Measurements from ENCODE around the gene MCF2L2.

Gene MCF2L2

GRCh38 chr3:183148056-183148455, 280.4 kb downstream of the MCF2L2 start:
- H3K4me1 ChIP-seq (ENCODE audit: control insufficient read depth, insufficient read depth, low read length), result no peaks in the 10 kb centered on the region
- H3K9me3 ChIP-seq (ENCODE audit: control insufficient read depth, insufficient read depth, low read depth, low read length), result no peaks in the 10 kb centered on the region
- ChIA-PET CTCF (no interaction called here), POLR2A (no interaction called here)
- H3K4me3 ChIP-seq (ENCODE audit: low read depth, low read length), result no peak overlapping the region
- no peaks in the 10 kb centered on the region for H3K36me3 ChIP-seq (ENCODE audit: control insufficient read depth in 2 of 2, insufficient read depth in 1 of 2, low read length in 2 of 2)
- TF ChIP-seq ELK4 (IDR thresholded peaks at IDR 0.05; ENCODE audit: borderline replicate concordance, low read depth, low read length) (no peak), ZBTB44 (tag by site-specific recombination; IDR thresholded peaks at IDR 0.05) (no peak), ZNF621 (tag by site-specific recombination; IDR thresholded peaks at IDR 0.05) (no peak), ZNF354C (tag by site-specific recombination; IDR thresholded peaks at IDR 0.05; ENCODE audit: borderline replicate concordance, low read depth) (no peak), ZNF529 (tag by site-specific recombination; IDR thresholded peaks at IDR 0.05; ENCODE audit: insufficient replicate concordance) (no peak), SALL2 (tag by site-specific recombination; IDR thresholded peaks at IDR 0.05; ENCODE audit: borderline replicate concordance) (no peak), ZNF202 (tag by site-specific recombination; IDR thresholded peaks at IDR 0.05; ENCODE audit: borderline replicate concordance) (no peak), SP7 (tag by site-specific recombination; IDR thresholded peaks at IDR 0.05) (no peak), ZFP37 (tag by site-specific recombination; IDR thresholded peaks at IDR 0.05) (no peak)
- no peak overlapping the region for H3K27ac ChIP-seq (ENCODE audit: extremely low read depth, low read depth, low read length)

- Histone ChIP-seq H3K9me3 (ENCODE audit: control insufficient read depth, insufficient read depth, low read depth, low read length) (no peaks in the 10 kb centered on the region), H3K27ac (ENCODE audit: extremely low read depth, low read depth, low read length) (no peak overlapping the region), H3K4me1 (ENCODE audit: control insufficient read depth, insufficient read depth, low read length) (no peaks in the 10 kb centered on the region), H3K4me3 (ENCODE audit: low read depth, low read length) (no peak overlapping the region), H3K36me3 (ENCODE audit: control insufficient read depth in 2 of 2, insufficient read depth in 1 of 2, low read length in 2 of 2) (no peaks in the 10 kb centered on the region)
- CTCF ChIA-PET, result interaction anchor here (0.6 to 0.7 kb wide), 2 partner anchors 22 to 779 kb away, joined by 3 to 4 read pairs; no protein-coding TSS in a partner anchor
- POLR2A ChIA-PET, result no interaction called here
- TF ChIP-seq REPIN1 (tag by site-specific recombination; IDR thresholded peaks at IDR 0.05; ENCODE audit: low read depth), result no peak
- no peak for TF ChIP-seq ZNF23 (tag by site-specific recombination; IDR thresholded peaks at IDR 0.05; ENCODE audit: borderline replicate concordance)
Observed at GRCh38 chr3:183144363-183144762, 284.1 kb downstream of the MCF2L2 start.

DNA sequence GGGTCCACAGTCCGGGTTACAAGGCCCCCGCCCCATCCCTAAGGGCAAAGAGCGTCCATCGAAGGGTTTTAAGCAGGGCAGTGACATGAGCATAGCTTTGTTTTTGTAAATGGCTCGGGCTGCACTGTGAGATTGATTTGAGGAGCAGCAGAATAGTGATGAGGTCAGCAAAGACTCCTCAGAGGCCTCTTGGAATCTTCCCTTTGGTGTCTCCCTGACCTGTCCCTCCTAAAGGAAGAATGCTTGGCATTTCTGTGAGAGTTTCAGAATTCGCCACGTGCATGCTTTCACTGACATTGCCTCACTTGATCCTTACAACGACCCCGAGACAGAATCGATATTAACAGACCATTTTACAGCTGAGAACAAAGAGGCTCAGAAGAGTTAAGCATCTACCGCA, 286.2 kb downstream of the MCF2L2 start:
- Histone ChIP-seq H3K27ac (ENCODE audit: extremely low read depth, low read depth, low read length) (no peak overlapping the region), H3K9me3 (ENCODE audit: control insufficient read depth, insufficient read depth, low read depth, low read length) (no peaks in the 10 kb centered on the region), H3K4me3 (ENCODE audit: low read depth, low read length) (no peak overlapping the region), H3K4me1 (ENCODE audit: control insufficient read depth, insufficient read depth, low read length) (no peaks in the 10 kb centered on the region), H3K36me3 (ENCODE audit: control insufficient read depth in 2 of 2, insufficient read depth in 1 of 2, low read length in 2 of 2) (no peaks in the 10 kb centered on the region)
- POLR2A ChIA-PET, result no interaction called here
- TF ChIP-seq ZNF174 (tag by site-specific recombination; IDR thresholded peaks at IDR 0.05) (no peak), ZBTB49 (tag by site-specific recombination; IDR thresholded peaks at IDR 0.05; ENCODE audit: low read depth) (no peak), ZNF555 (tag by site-specific recombination; conservative IDR thresholded peaks at IDR 0.05) (no peak), ZNF433 (tag by site-specific recombination; IDR thresholded peaks at IDR 0.05; ENCODE audit: low read depth) (no peak), ZNF449 (tag by site-specific recombination; IDR thresholded peaks at IDR 0.05) (no peak), MYNN (tag by site-specific recombination; IDR thresholded peaks at IDR 0.05; ENCODE audit: borderline replicate concordance) (no peak), ZNF16 (tag by site-specific recombination; IDR thresholded peaks at IDR 0.05; ENCODE audit: low read depth) (no peak)
- CTCF ChIA-PET, result interaction anchor here (1.2 kb wide), 1 partner anchor 42 kb away, joined by 4 read pairs; no protein-coding TSS in a partner anchor
